RWPE1 (cell line): ENCODE results near the gene GAS2.

Experiments
- CTCF ChIA-PET: fragments of 350-600 bp; sonication (Branson Sonifier 250); formaldehyde crosslinking; extraction: SDS; loops from one replicate; lab custom pipeline; 2021; lab: Yijun Ruan, JAX
- POLR2A ChIA-PET: fragments of 400-600 bp; formaldehyde crosslinking; extraction: SDS; loops from one replicate; lab custom pipeline; 2020; ENCODE audit warnings: antibody characterized with exemption; ENCODE audit not compliant: low non-redundant PET; lab: Yijun Ruan, JAX
- DNase-seq: peaks from one replicate; pipeline ENCODE4 v3.0.0; 2012; ENCODE audit warnings: low spot score
- H3K27ac ChIP-seq: fragments of 450-650 bp; 2 replicates; pipeline ENCODE4 v1.5.1; 2017
- TF ChIP-seq, protein P1 (sequence below): fragments of 450-650 bp; conservative IDR thresholded peaks from 2 replicates; pipeline ENCODE4 v1.5.1; 2017; ENCODE audit warnings: low read depth, mild to moderate bottlenecking

Gene GAS2

DNA sequence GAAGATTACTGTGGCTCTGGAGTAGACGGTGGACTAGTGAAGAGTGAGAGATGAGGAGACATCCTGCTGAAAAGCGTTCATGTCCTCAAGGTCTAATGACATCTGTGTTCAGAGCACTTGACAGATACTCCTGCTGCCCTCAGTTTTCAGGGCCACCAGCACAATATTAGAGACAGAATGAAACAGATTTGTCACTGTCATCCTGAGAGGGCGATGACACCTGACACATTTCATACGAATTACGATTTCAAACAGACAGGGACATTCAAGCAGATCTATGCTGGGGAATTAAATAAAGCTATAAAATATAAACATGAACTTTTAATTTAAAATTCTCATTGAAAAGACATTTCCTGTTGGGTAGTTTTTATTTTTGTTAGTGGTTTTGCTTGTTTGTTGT, 134.1 kb downstream of the GAS2 start:
- DNase-seq = no peak
- TF ChIP-seq, protein P1, sequence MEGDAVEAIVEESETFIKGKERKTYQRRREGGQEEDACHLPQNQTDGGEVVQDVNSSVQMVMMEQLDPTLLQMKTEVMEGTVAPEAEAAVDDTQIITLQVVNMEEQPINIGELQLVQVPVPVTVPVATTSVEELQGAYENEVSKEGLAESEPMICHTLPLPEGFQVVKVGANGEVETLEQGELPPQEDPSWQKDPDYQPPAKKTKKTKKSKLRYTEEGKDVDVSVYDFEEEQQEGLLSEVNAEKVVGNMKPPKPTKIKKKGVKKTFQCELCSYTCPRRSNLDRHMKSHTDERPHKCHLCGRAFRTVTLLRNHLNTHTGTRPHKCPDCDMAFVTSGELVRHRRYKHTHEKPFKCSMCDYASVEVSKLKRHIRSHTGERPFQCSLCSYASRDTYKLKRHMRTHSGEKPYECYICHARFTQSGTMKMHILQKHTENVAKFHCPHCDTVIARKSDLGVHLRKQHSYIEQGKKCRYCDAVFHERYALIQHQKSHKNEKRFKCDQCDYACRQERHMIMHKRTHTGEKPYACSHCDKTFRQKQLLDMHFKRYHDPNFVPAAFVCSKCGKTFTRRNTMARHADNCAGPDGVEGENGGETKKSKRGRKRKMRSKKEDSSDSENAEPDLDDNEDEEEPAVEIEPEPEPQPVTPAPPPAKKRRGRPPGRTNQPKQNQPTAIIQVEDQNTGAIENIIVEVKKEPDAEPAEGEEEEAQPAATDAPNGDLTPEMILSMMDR = no peak
- no peak overlapping the region for H3K27ac ChIP-seq
- ChIA-PET CTCF (interaction anchor here (1.9 kb wide), 1 partner anchor 13 kb away, joined by 5 read pairs; no protein-coding TSS in a partner anchor), POLR2A (no interaction called here)

- POLR2A ChIA-PET = no interaction called here
- CTCF ChIA-PET = no interaction called here
- TF ChIP-seq, protein P1 = no peak
- H3K27ac ChIP-seq = no peak overlapping the region
- no peak for DNase-seq
Observed at GRCh38 chr11:22802861-22803260, 136.4 kb downstream of the GAS2 start.

DNA sequence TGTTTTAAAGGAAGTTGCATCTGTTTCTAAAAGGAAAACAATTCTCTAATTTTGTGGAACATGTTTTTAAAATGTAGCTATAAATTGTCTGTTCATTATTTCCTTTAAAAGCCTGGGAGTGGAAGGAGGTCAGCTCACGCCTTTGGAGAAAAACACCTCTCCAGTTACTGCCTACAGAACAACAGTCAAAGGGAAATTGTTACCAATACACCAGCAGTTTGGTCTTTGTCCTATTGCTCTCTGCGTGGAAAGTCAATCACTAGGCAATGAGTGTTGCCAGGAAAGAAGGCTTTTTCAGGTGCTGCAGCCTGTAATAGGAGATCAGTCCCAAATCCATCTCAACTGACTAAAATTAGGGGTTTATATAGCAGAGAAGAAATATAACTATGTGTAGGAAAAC, 141.0 kb downstream of the GAS2 start:
- ChIA-PET CTCF (no interaction called here), POLR2A (no interaction called here)
- no peak overlapping the region for H3K27ac ChIP-seq
- no peak for DNase-seq
- TF ChIP-seq, protein P1 = no peak

DNA sequence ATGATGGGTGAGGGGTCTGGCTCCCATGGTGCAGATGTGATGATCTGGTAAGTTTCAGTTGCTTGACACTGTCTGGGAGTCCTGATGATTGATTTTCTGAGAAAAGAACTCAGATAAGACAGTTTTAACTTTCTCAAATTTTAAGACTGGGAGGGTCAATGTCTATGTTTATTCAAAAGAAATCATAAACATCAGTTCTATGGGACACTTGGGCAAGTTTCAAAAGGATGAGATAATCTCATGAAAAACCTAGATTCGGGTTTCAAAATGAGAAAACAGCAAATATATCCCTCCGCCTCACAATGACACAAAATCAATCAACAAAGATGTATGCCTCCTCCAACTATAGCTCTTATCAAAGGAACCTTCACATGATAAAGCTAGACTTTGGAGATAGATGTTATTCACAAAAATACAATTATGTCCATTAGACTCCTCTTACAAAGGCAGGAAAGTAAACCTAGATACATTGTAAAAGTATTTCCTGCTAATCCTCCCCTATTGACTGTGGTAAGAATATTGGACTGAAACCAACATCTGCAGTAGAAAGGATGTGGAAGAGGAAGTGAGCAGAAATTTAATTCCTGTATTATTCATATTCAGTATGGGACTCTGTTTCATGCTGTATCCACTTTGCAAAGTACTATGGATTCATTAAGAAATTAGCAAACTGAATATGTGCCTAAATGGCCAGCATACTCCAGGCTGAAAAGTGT, 141.6 kb downstream of the GAS2 start:
- ChIA-PET CTCF (no interaction called here), POLR2A (no interaction called here)
- TF ChIP-seq, protein P1 = no peak
- no peak for DNase-seq
- H3K27ac ChIP-seq = no peak overlapping the region

DNA sequence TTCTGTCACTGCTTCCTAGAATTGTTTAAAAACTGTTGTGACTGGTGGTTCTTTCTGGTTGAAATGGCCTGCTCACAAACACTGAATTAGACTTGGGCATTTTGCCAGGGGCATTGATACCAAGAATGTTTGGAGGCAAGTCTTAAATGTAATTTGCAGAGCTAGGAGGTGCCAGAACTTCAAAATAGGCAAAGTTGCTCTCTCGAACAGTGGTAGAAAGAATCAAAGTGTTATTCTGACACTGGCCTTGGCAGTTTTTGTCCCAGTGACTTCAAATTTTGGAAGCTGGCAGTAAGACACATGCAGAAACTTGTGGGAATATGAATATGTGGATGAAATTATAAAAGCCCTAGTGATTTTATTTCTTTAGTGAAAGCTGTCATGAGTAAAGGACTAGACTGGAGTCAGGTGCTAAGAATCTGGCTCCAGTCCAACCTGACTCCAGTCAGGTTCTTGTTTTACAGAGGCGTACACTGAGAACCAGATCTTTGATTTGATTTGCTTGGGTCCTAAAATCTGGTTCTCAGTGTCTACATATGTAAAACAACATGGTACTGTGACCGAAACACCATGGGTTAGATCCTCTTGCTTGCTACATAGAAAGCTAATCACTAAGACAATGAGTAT, 142.3 kb downstream of the GAS2 start:
- H3K27ac ChIP-seq = no peak overlapping the region
- CTCF ChIA-PET = no interaction called here
- no peak for DNase-seq
- POLR2A ChIA-PET = no interaction called here
- TF ChIP-seq, protein P1 = no peak

GRCh38 chr11:22809893-22810292, 143.5 kb downstream of the GAS2 start:
- POLR2A ChIA-PET = no interaction called here
- CTCF ChIA-PET = no interaction called here
- TF ChIP-seq, protein P1 = no peak
- H3K27ac ChIP-seq = no peak overlapping the region
- no peak for DNase-seq
